RWPE1 (cell line): Measurements from ENCODE around the gene PRRT1.
A peak's percentile ranks its signal among the peaks of the same experiment; 100 is the strongest.

Experiments used
- CTCF ChIA-PET: fragments of 350-600 bp; sonication (Branson Sonifier 250); formaldehyde crosslinking; extraction: SDS; loops from one replicate; lab custom pipeline; 2021; lab: Yijun Ruan, JAX
- POLR2A ChIA-PET: fragments of 400-600 bp; formaldehyde crosslinking; extraction: SDS; loops from one replicate; lab custom pipeline; 2020; ENCODE audit warnings: antibody characterized with exemption; ENCODE audit not compliant: low non-redundant PET; lab: Yijun Ruan, JAX
- DNase-seq: peaks from one replicate; pipeline ENCODE4 v3.0.0; 2012; ENCODE audit warnings: low spot score
- H3K27ac ChIP-seq: fragments of 450-650 bp; 2 replicates; pipeline ENCODE4 v1.5.1; 2017
- CTCF ChIP-seq: fragments of 450-650 bp; conservative IDR thresholded peaks from 2 replicates; pipeline ENCODE4 v1.5.1; 2017; ENCODE audit warnings: low read depth, mild to moderate bottlenecking

PRRT1 gene

GRCh38 chr6:32131439-32131948, 20.2 kb downstream of the PRRT1 start:
- ChIA-PET CTCF (interaction anchor here (0.6 to 0.9 kb wide), 3 partner anchors 9 to 20 kb away, joined by 3 to 4 read pairs (median 3); no protein-coding TSS in a partner anchor), POLR2A (no interaction called here)
- no peak for DNase-seq
- peak overlapping the region; percentile 89; the same call in 1 of the 2 replicates for H3K27ac ChIP-seq
- no peak for TF ChIP-seq CTCF

GRCh38 chr6:32129297-32130088, 22.2 kb downstream of the PRRT1 start:
- peak overlapping the region; percentile 89 for H3K27ac ChIP-seq
- no peak for TF ChIP-seq CTCF
- CTCF ChIA-PET, result interaction anchor here (0.6 to 1.5 kb wide), 5 partner anchors 11 to 297 kb away, joined by 3 to 7 read pairs (median 4); no protein-coding TSS in a partner anchor
- POLR2A ChIA-PET, result interaction anchor here (0.8 kb wide), 1 partner anchor 66 kb away, joined by 3 read pairs; no protein-coding TSS in a partner anchor
- no peak for DNase-seq

GRCh38 chr6:32128751-32129296, 22.9 kb downstream of the PRRT1 start:
- DNase-seq, result no peak
- ChIA-PET CTCF (interaction anchor here (0.9 to 1.5 kb wide), 2 partner anchors 10 to 11 kb away, joined by 3 to 6 read pairs; no protein-coding TSS in a partner anchor), POLR2A (interaction anchor here (0.7 to 0.8 kb wide), 2 partner anchors 15 to 67 kb away, joined by 3 read pairs; no protein-coding TSS in a partner anchor)
- TF ChIP-seq CTCF, result no peak
- H3K27ac ChIP-seq, result peak overlapping the region; percentile 89

- no peak for TF ChIP-seq CTCF
- H3K27ac ChIP-seq, result peak within 1 kb of the TSS; percentile 89
Observed at GRCh38 chr6:32127717-32128592, 23.8 kb downstream of the PRRT1 start, which contains the start of gene ATF6B. TSS of gene ATF6B (minus strand) at chr6:32128246. CDS start at chr6:32128207, 39 bp downstream.

GRCh38 chr6:32127409-32127716, 24.4 kb downstream of the PRRT1 start:
- H3K27ac ChIP-seq, result peak overlapping the region; percentile 89
- no peak for TF ChIP-seq CTCF
- ChIA-PET POLR2A (no interaction called here), CTCF (interaction anchor here (1.2 to 2.1 kb wide), 2 partner anchors 9 to 13 kb away, joined by 4 to 11 read pairs; no protein-coding TSS in a partner anchor)
- DNase-seq, result no peak

More at GRCh38 chr6:32127717-32128592, 23.8 kb downstream of the PRRT1 start, which contains the start of gene ATF6B:
- ChIA-PET CTCF (interaction anchor here (1.2 to 2.1 kb wide), 2 partner anchors 10 to 13 kb away, joined by 4 to 11 read pairs; no protein-coding TSS in a partner anchor), POLR2A (interaction anchor here (0.6 to 0.7 kb wide), 2 partner anchors 14 to 37 kb away, joined by 3 read pairs; no protein-coding TSS in a partner anchor)
- peak; percentile 99 for DNase-seq
